Thyroid gland (tissue), 4 donors: Measurements from ENCODE around the gene PIGO.

ENCODE experiments used
- POLR2A ChIP-seq, 2 donors: fragments of 450-650 bp; IDR thresholded peaks; one replicate each; pipeline ENCODE4 v1.6.1; 2017; ENCODE audit warnings: antibody characterized with exemption in 2 of 2, mild to moderate bottlenecking in 2 of 2, moderate library complexity in 1 of 2
- TF ChIP-seq, protein P1 (sequence below), 6 experiments: fragments of 200-600 bp in 3 of 6; fragments of 450-650 bp in 3 of 6; sonication (generic) in 3 of 6; IDR thresholded peaks; one replicate each; pipeline ENCODE4 v1.5.1; 2016 to 2019; ENCODE audit warnings: antibody characterized with exemption in 6 of 6, mild to moderate bottlenecking in 2 of 6, inconsistent platforms in 1 of 6, moderate library complexity in 1 of 6

DNA sequence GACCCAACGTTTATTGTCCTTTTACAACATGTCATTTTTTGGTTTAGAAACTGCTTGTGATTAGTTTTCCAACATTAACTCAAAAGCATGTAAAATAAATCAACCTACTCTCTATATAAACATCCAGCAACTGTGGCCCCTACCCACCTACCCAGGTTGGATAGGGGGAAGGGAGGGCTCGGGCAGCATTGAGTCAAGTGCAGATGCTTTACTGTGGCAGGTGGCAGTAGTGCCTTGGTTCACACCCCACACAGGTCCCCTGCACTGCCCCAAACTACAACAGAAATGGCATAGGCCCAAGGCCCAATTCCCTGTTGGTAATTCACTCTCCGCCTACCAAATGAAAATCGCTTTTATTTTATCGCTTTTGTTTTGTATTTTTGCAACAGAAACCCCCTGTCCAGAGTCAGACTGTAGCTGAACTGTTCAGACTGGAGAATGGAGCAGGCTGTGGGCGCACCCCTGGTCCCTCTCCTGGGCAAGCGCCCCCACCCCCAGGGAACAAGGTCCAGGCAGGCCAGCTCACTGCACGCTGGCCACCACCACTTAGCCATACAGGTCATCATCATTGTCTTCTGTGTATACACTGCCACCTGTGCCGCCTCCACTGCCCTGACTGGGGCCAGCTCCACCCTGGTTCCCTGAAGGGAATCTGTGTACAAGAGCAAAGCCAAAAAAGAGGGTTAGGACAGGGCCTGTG lies 39.7 kb downstream of the PIGO start:
- TF ChIP-seq, protein P1, sequence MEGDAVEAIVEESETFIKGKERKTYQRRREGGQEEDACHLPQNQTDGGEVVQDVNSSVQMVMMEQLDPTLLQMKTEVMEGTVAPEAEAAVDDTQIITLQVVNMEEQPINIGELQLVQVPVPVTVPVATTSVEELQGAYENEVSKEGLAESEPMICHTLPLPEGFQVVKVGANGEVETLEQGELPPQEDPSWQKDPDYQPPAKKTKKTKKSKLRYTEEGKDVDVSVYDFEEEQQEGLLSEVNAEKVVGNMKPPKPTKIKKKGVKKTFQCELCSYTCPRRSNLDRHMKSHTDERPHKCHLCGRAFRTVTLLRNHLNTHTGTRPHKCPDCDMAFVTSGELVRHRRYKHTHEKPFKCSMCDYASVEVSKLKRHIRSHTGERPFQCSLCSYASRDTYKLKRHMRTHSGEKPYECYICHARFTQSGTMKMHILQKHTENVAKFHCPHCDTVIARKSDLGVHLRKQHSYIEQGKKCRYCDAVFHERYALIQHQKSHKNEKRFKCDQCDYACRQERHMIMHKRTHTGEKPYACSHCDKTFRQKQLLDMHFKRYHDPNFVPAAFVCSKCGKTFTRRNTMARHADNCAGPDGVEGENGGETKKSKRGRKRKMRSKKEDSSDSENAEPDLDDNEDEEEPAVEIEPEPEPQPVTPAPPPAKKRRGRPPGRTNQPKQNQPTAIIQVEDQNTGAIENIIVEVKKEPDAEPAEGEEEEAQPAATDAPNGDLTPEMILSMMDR (IDR thresholded peaks at IDR 0.05), result no peak
- TF ChIP-seq POLR2A (IDR thresholded peaks at IDR 0.05), result no peak
